H1 (cell line): Measurements from ENCODE around the gene RELB. TPM values are rescaled to one million over a fixed set of nuclear protein-coding genes. Genes with fewer than 3 reads are reported as not detected.

Experiments used
- CTCF ChIA-PET: fragments of 300-600 bp; sonication (Branson Sonifier 250); formaldehyde crosslinking; loops from one replicate; lab custom pipeline; 2021; ENCODE audit not compliant: partially characterized antibody; lab: Charles Lee
- POLR2A ChIA-PET: fragments of 300-600 bp; sonication (Branson Sonifier 250); formaldehyde crosslinking; loops from one replicate; lab custom pipeline; 2021; ENCODE audit warnings: inconsistent platforms; ENCODE audit not compliant: partially characterized antibody; lab: Charles Lee
- DNase-seq, 2 experiments: peaks; one replicate each; pipeline versions ENCODE4 v3.0.0 to v3.0.0-alpha.2; 2010 to 2022; ENCODE audit warnings: low spot score in 2 of 2, low read depth in 1 of 2, mixed read lengths in 1 of 2
- FAIRE-seq: peaks from 2 replicates; lab custom pipeline; 2011; peaks lifted over from hg19 to GRCh38; lab: Jason Lieb, UNC
- H2AFZ ChIP-seq: 2 replicates; pipeline ENCODE4 v1.8.1; 2012; ENCODE audit warnings: low read length, inconsistent platforms
- H2AK5ac ChIP-seq: 2 replicates; pipeline ENCODE4 v1.6.1; 2013; ENCODE audit warnings: low read depth, low read length
- H2BK120ac ChIP-seq: replicated peaks from 2 replicates; pipeline ENCODE3; 2013; ENCODE audit warnings: low read depth, low read length, inconsistent platforms
- H2BK12ac ChIP-seq: 2 replicates; pipeline ENCODE4 v1.6.1; 2013; ENCODE audit warnings: low read depth, low read length
- H2BK15ac ChIP-seq: 2 replicates; pipeline ENCODE4 v1.6.1; 2013; ENCODE audit warnings: low read length
- H2BK20ac ChIP-seq: 2 replicates; pipeline ENCODE4 v1.6.1; 2013; ENCODE audit warnings: low read length
- H2BK5ac ChIP-seq: 2 replicates; pipeline ENCODE4 v1.6.1; 2013; ENCODE audit warnings: low read depth, low read length
- H3K14ac ChIP-seq: 2 replicates; pipeline ENCODE4 v1.6.1; 2013; ENCODE audit warnings: inconsistent platforms; ENCODE audit not compliant: insufficient read length
- H3K18ac ChIP-seq: 2 replicates; pipeline ENCODE4 v1.6.1; 2013; ENCODE audit warnings: low read length; ENCODE audit errors: extremely low read depth
- H3K23ac ChIP-seq: 2 replicates; pipeline ENCODE4 v1.6.1; 2013; ENCODE audit warnings: inconsistent platforms; ENCODE audit not compliant: insufficient read length
- H3K23me2 ChIP-seq: 2 replicates; pipeline ENCODE4 v1.6.1; 2013; ENCODE audit warnings: low read depth, low read length
- H3K27ac ChIP-seq: 2 replicates; pipeline ENCODE4 v1.6.1; 2011; ENCODE audit warnings: low read depth, low read length, inconsistent platforms
- H3K27me3 ChIP-seq, 4 experiments: replicated peaks in 1 of 4; 1 replicate in 1 of 4; 2 replicates in 3 of 4; pipeline versions ENCODE4 v1.6.1 to v1.8.1; 2011 to 2013; ENCODE audit warnings: low read length in 3 of 4, mild to moderate bottlenecking in 3 of 4, inconsistent platforms in 2 of 4, mixed read lengths in 2 of 4, moderate library complexity in 1 of 4; ENCODE audit not compliant: control insufficient read depth in 3 of 4, insufficient read depth in 3 of 4; ENCODE audit errors: extremely low read depth in 1 of 4
- H3K36me3 ChIP-seq, 4 experiments: 2 replicates each; pipeline versions ENCODE4 v1.6.1 to v1.8.1; 2011 to 2013; ENCODE audit warnings: mild to moderate bottlenecking in 4 of 4, low read length in 3 of 4, moderate library complexity in 2 of 4, control low read depth in 1 of 4, inconsistent platforms in 1 of 4; ENCODE audit not compliant: insufficient read depth in 4 of 4, control insufficient read depth in 2 of 4
- H3K4ac ChIP-seq: replicated peaks from 2 replicates; pipeline ENCODE3; 2013; ENCODE audit warnings: low read length, low read depth, mixed read lengths, inconsistent platforms; ENCODE audit not compliant: insufficient read length
- H3K4me1 ChIP-seq, 4 experiments: replicated peaks in 1 of 4; 1 replicate in 1 of 4; 2 replicates in 3 of 4; pipeline versions ENCODE4 v1.6.1 to v1.8.1; 2011 to 2013; ENCODE audit warnings: low read length in 3 of 4, inconsistent platforms in 2 of 4, mixed read lengths in 1 of 4; ENCODE audit not compliant: insufficient read depth in 4 of 4, control insufficient read depth in 3 of 4
- H3K4me2 ChIP-seq, 2 experiments: 2 replicates each; pipeline versions ENCODE4 v1.6.1 to v1.8.1; 2011 to 2013; ENCODE audit warnings: low read depth in 2 of 2, low read length in 2 of 2, control low read depth in 1 of 2, inconsistent platforms in 1 of 2, mild to moderate bottlenecking in 1 of 2; ENCODE audit not compliant: insufficient read depth in 1 of 2
- H3K4me3 ChIP-seq, 4 experiments: fragments of 200-600, 300-600 bp in 1 of 4; sonication (generic), shearing (Covaris generic), sonication (Bioruptor Twin) in 1 of 4; 2 replicates each; pipeline versions ENCODE4 v1.5.1 to v1.8.1; 2011 to 2016; ENCODE audit warnings: low read length in 4 of 4, low read depth in 3 of 4, control low read depth in 2 of 4, inconsistent platforms in 2 of 4, mild to moderate bottlenecking in 2 of 4, mixed read lengths in 1 of 4, moderate library complexity in 1 of 4; ENCODE audit not compliant: insufficient read depth in 2 of 4; ENCODE audit errors: extremely low read depth in 1 of 4
- H3K56ac ChIP-seq: replicated peaks from 2 replicates; pipeline ENCODE3; 2013; ENCODE audit warnings: low read depth, mild to moderate bottlenecking, mixed read lengths, low read length, inconsistent platforms; ENCODE audit not compliant: insufficient read length
- H3K79me1 ChIP-seq: 2 replicates; pipeline ENCODE4 v1.6.1; 2013; ENCODE audit warnings: low read depth, low read length, control low read depth
- H3K79me2 ChIP-seq, 2 experiments: 2 replicates each; pipeline versions ENCODE4 v1.6.1 to v1.8.1; 2012 to 2013; ENCODE audit warnings: low read length in 2 of 2, mild to moderate bottlenecking in 2 of 2, inconsistent platforms in 1 of 2; ENCODE audit not compliant: insufficient read depth in 2 of 2, control insufficient read depth in 1 of 2
- H3K9ac ChIP-seq, 4 experiments: replicated peaks in 1 of 4; 1 replicate in 1 of 4; 2 replicates in 3 of 4; pipeline versions ENCODE4 v1.6.1 to v1.8.1; 2011 to 2013; ENCODE audit warnings: low read depth in 3 of 4, low read length in 3 of 4, control low read depth in 2 of 4, mild to moderate bottlenecking in 2 of 4, moderate library complexity in 2 of 4, inconsistent platforms in 1 of 4; ENCODE audit errors: extremely low read depth in 1 of 4
- H3K9me3 ChIP-seq, 2 experiments: 2 replicates each; pipeline versions ENCODE4 v1.6.1 to v1.8.1; 2012 to 2013; ENCODE audit warnings: mild to moderate bottlenecking in 2 of 2, moderate library complexity in 2 of 2, control low read depth in 1 of 2, inconsistent platforms in 1 of 2, low read depth in 1 of 2, low read length in 1 of 2, mixed read lengths in 1 of 2; ENCODE audit not compliant: insufficient read depth in 2 of 2
- H4K20me1 ChIP-seq, 2 experiments: replicated peaks in 1 of 2; 2 replicates each; pipeline versions ENCODE3 to v1.8.1; 2011 to 2013; ENCODE audit warnings: inconsistent platforms in 2 of 2, low read length in 2 of 2, mild to moderate bottlenecking in 1 of 2; ENCODE audit not compliant: insufficient read depth in 2 of 2, control insufficient read depth in 1 of 2
- H4K5ac ChIP-seq: 2 replicates; pipeline ENCODE4 v1.6.1; 2013; ENCODE audit warnings: low read length, low read depth, mixed read lengths, inconsistent platforms; ENCODE audit not compliant: insufficient read length
- H4K8ac ChIP-seq: 2 replicates; pipeline ENCODE4 v1.8.0; 2013; ENCODE audit warnings: mild to moderate bottlenecking, moderate library complexity, low read length, inconsistent platforms; ENCODE audit not compliant: insufficient read depth; ENCODE audit errors: extremely low read depth
- H4K91ac ChIP-seq: replicated peaks from 2 replicates; pipeline ENCODE3; 2013; ENCODE audit warnings: low read length, mixed read lengths, inconsistent platforms; ENCODE audit not compliant: insufficient read length
- ASH2L ChIP-seq: fragments of 200-600, 300-600 bp; sonication (generic); IDR thresholded peaks from one replicate; pipeline ENCODE4 v1.7.1; 2017; ENCODE audit warnings: low read length
- GABPA ChIP-seq: IDR thresholded peaks from 2 replicates; pipeline ENCODE4 v1.6.1; 2011; ENCODE audit warnings: mild to moderate bottlenecking, low read length, moderate library complexity, borderline replicate concordance; ENCODE audit not compliant: insufficient read depth
- KDM5A ChIP-seq: fragments of 200-600 bp; IDR thresholded peaks from 2 replicates; pipeline ENCODE4 v1.7.1; 2012; ENCODE audit warnings: mild to moderate bottlenecking, low read length, inconsistent platforms, mixed read lengths
- PHF8 ChIP-seq: fragments of 200-600 bp; sonication (generic); conservative IDR thresholded peaks from 2 replicates; pipeline ENCODE4 v1.7.1; 2012; ENCODE audit warnings: low read depth, mild to moderate bottlenecking, inconsistent platforms, low read length, moderate library complexity
- POU5F1 ChIP-seq: IDR thresholded peaks from 2 replicates; pipeline ENCODE4 v1.6.1; 2011; ENCODE audit warnings: low read depth, mild to moderate bottlenecking, low read length, moderate library complexity
- RAD21 ChIP-seq, 2 experiments: IDR thresholded peaks in 1 of 2; conservative IDR thresholded peaks in 1 of 2; 2 replicates each; pipeline ENCODE4 v1.6.1; 2011; ENCODE audit warnings: low read depth in 2 of 2, low read length in 2 of 2, improper control_type of control experiment in 1 of 2, inconsistent platforms in 1 of 2, mild to moderate bottlenecking in 1 of 2, moderate library complexity in 1 of 2
- SP1 ChIP-seq: IDR thresholded peaks from 2 replicates; pipeline ENCODE4 v1.6.1; 2011; ENCODE audit warnings: low read depth, low read length
- SRF ChIP-seq: IDR thresholded peaks from 2 replicates; pipeline ENCODE4 v1.6.1; 2011; ENCODE audit warnings: mild to moderate bottlenecking, low read depth, low read length, moderate library complexity
- TEAD4 ChIP-seq: IDR thresholded peaks from 2 replicates; pipeline ENCODE4 v1.6.1; 2012; ENCODE audit warnings: low read depth, low read length, inconsistent platforms, mixed read lengths
- WGBS, 2 experiments: shearing (Covaris generic) in 1 of 2; methylation state at CpG; one replicate each; pipeline versions ENCODE4 v1.1.6 to v1.1.7; 2013 to 2015; ENCODE audit warnings: low lambda C conversion rate in 2 of 2, mixed read lengths in 2 of 2, inconsistent platforms in 1 of 2, low coverage in 1 of 2, missing lambda C conversion rate in 1 of 2; ENCODE audit not compliant: insufficient replicate concordance in 2 of 2, insufficient coverage in 1 of 2, insufficient read length in 1 of 2; ENCODE audit errors: extremely low coverage in 1 of 2, missing lambda C conversion rate in 1 of 2; 5-methylcytosine and 5-hydroxymethylcytosine counted together
- polyA plus RNA-seq, 7 experiments: library from polyadenylated mRNA; depleted of rRNA in 3 of 7; stranded (reverse) in 5 of 7; unstranded in 2 of 7; fragments of >200 nt in 5 of 7; fragments of 200-250 nt in 2 of 7; gene quantifications; 1 replicate in 5 of 7; 2 replicates in 1 of 7; 4 replicates in 1 of 7; pipeline versions ENCODE4 v1.2.1 to v1.2.3, GENCODE V29; 2011 to 2013; ENCODE audit warnings: missing spikeins in 2 of 7, mixed read lengths in 2 of 7
- total RNA-seq: library from RNA; stranded (reverse); fragmentation: NEBNext Ultra II Directional; extraction: Animal tissue kit (Norgen Biotek cat#: 25700); gene quantifications from 2 replicates; pipeline ENCODE4 v1.2.1, GENCODE V29; 2021
- TF ChIP-seq, protein P1 (sequence below): IDR thresholded peaks from 2 replicates; pipeline ENCODE4 v1.6.1; 2012; ENCODE audit warnings: low read length, inconsistent platforms

The RELB gene
- total and polyA plus RNA-seq, 2 of the 8 experiments (the other 6 are each of a cell fraction or from before 2014, with no cell fraction given), result 10.0 to 13.1 TPM

DNA sequence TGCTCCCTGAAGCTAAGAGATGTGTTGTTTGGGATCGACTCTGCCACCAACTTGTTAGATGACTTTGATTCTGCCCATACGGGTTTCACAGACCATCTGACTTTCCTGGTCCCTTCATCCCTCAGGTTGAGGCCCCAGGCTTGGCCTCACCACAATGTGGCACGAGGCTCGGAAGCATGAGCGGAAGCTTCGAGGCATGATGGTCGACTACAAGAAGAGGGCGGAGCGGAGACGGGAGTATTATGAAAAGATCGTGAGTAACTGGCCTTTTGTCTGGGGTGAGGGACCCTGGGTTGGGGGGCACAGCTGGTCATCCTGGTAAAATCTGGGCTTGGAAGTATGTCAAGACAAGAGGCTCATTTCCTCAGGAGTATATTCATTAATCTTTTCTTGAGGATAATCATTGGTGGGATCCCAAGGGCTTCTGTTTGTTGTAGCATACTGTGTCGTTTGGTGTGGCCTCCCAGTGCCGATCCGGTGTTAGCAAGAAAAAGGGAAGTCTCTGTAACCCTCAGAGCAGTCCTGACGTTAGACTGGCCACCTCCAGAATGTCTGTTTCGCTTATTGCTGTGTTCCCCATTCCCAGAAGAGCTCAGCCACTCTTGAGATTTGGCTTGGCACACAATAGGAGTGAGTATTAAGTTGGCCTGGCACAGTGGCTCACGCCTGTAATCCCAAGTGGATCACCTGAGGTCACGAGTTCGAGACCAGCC, 39.0 kb downstream of the RELB start:
- peaks cover 0 to 7% (median 4%) of the 10 kb centered on the region in 4 experiments; a peak in 6 of 7 replicates for H3K4me1 ChIP-seq
- no peak overlapping the region for H2BK120ac ChIP-seq
- CTCF ChIA-PET, result interaction anchor here (1.1 to 9.7 kb wide), 6 partner anchors 11 to 50 kb away, joined by 3 to 85 read pairs (median 4); no protein-coding TSS in a partner anchor
- no peak overlapping the region for H2AK5ac ChIP-seq
- 86% methylated on average over 17 of the region's 19 CpGs; no CpG with 5 or more reads in 1 of the 2 experiments for WGBS, 2 experiments
- no peak overlapping the region for H4K5ac ChIP-seq
- peaks cover 8 to 48% (median 29%) of the 10 kb centered on the region in 4 experiments for H3K36me3 ChIP-seq
- H4K20me1 ChIP-seq, result peaks cover 10 to 16% of the 10 kb centered on the region in 2 experiments
- H2BK5ac ChIP-seq, result no peak overlapping the region
- H3K4me3 ChIP-seq, result peak overlapping the region; percentile 85 to 95 (median 94); a peak in 6 of 8 replicates
- FAIRE-seq, result no peak
- H2BK15ac ChIP-seq, result no peak overlapping the region
- no peak for DNase-seq
- no peak overlapping the region for H2AFZ ChIP-seq
- H4K91ac ChIP-seq, result no peak overlapping the region
- H3K27ac ChIP-seq, result no peak overlapping the region
- peaks cover 2% of the 10 kb centered on the region for H3K23me2 ChIP-seq
- no peak overlapping the region for H2BK20ac ChIP-seq
- peaks cover 10 to 34% of the 10 kb centered on the region in 2 experiments for H3K79me2 ChIP-seq
- no peak for TF ChIP-seq ASH2L
- TF ChIP-seq KDM5A, result no peak
- TF ChIP-seq POU5F1, result no peak
- TF ChIP-seq SRF, result no peak
- TF ChIP-seq, protein P1, sequence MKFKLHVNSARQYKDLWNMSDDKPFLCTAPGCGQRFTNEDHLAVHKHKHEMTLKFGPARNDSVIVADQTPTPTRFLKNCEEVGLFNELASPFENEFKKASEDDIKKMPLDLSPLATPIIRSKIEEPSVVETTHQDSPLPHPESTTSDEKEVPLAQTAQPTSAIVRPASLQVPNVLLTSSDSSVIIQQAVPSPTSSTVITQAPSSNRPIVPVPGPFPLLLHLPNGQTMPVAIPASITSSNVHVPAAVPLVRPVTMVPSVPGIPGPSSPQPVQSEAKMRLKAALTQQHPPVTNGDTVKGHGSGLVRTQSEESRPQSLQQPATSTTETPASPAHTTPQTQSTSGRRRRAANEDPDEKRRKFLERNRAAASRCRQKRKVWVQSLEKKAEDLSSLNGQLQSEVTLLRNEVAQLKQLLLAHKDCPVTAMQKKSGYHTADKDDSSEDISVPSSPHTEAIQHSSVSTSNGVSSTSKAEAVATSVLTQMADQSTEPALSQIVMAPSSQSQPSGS, result no peak
- no peak for TF ChIP-seq TEAD4
- no peak for TF ChIP-seq PHF8
- no peak for TF ChIP-seq SP1
- TF ChIP-seq RAD21 (IDR thresholded peaks at IDR 0.05 in 1 of 2, conservative IDR thresholded peaks at IDR 0.05 in 1 of 2; ENCODE audit: low read depth in 2 of 2, low read length in 2 of 2), result no peak
- no peak for TF ChIP-seq GABPA
- no peak overlapping the region for H3K18ac ChIP-seq
- H3K4ac ChIP-seq, result no peak overlapping the region
- no peak overlapping the region for H3K14ac ChIP-seq
- peak overlapping the region in 1 of 4 experiments; percentile 21; a peak in 1 of 7 replicates for H3K9ac ChIP-seq
- no peak overlapping the region for H3K23ac ChIP-seq
- H3K56ac ChIP-seq, result no peak overlapping the region
- H3K4me2 ChIP-seq, result peak overlapping the region; percentile 85 to 89
- H3K9me3 ChIP-seq, result no peaks in the 10 kb centered on the region
- H3K27me3 ChIP-seq, result no peaks in the 10 kb centered on the region
- POLR2A ChIA-PET, result interaction anchor here (0.9 to 2.2 kb wide), 10 partner anchors 9 to 141 kb away, joined by 3 to 11 read pairs (median 4); partner anchors contain the start of genes APOE and PPP1R37
- no peak overlapping the region for H2BK12ac ChIP-seq
- no peak overlapping the region for H4K8ac ChIP-seq
- peaks cover 14% of the 10 kb centered on the region for H3K79me1 ChIP-seq
